HG03135 (cell line): Measurements from ENCODE around the gene APAF1.

Experiments used
- ATAC-seq: cut with Tn5 transposase; IDR thresholded peaks from one replicate; pipeline ENCODE4 v1.9.1; 2021; ENCODE audit warnings: mild to moderate bottlenecking, moderate library complexity; ENCODE audit not compliant: unreplicated experiment

Gene APAF1

DNA sequence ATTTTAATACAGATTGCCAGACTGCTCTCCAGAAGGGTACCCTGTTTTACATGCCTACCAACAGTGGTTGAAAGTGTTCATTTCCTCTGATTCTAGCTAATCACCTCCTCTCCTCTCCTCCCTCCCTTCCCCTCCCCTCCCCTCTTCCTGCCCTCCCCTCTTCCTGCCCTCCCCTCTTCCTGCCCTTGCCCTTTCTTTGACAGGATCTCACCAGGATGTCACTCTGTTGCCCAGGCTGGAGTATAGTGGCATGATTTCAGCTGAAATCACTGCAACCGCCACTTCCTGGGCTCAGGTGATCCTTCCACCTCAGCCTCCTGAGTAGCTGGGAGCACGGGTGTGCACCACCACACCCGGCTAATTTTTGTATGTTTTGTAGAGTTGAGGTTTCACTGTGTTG is 24.7 kb downstream of the APAF1 start:
- no peak for ATAC-seq

DNA sequence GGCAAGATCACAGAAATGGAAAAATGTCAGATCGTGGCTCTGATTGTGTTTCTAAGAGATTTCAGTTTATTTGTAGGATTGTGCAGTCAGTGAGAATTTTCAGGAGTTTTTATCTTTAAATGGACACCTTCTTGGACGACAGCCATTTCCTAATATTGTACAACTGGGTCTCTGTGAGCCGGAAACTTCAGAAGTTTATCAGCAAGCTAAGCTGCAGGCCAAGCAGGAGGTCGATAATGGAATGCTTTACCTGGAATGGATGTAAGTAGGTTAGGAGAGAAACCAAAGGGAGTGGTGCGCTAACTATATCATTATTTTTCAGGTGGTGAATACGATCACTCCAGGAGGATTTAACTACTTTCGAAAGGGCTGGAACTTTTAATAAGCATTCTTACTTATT is 26.4 kb downstream of the APAF1 start:
- no peak for ATAC-seq

DNA sequence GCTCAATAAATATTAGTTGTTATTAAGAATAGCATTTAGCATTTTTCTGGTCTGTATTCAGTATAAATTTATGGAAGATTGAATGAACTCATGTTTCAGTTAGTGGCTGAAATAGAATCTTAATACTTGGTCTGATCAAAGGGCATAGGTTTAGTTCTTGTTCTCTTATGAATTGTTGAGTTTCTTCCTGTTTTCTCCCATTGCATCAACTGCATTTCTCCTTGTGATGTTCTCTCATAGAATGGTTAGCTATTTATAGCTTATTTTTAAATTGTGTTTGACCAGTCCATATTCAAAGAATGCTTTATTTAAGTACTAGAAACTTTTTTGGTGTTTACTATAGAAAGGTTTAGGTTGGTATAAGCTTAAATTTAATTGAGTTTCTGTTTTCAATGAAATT is 29.8 kb downstream of the APAF1 start:
- no peak for ATAC-seq

DNA sequence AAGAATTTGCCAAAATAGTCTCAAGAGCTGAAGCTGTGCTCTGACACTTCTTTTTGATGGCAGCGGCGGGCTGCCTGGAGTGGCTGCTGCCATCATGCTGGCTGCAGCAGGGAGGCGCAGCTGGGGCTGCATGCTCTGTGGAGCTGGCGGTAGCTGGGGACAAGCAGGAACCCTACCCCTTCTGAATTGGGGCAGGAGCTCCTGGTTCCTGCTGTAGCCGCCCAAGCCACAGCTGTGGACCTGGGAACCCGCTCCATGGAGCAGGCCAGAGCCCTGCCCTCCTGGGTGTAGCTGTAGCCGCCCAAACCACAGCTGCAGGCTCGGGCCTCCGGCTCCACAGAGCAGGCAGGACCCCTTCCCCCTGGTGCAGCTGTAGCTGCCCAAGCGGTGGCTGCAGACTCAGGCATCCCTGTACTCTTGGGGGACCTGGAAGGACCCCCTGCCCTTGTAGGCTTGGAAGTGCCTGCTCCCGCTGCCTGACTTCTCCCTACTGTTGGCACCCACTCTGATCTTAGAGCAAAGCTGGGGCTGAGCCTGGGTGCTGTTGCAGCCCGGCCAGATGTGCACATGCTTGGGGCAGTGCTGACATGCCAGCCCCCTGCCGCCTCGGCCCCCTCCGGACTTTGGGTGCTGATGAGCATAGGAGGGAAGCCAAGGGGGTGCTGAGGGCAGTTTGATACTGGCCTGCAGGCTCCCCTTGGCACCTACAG is 33.3 kb downstream of the APAF1 start:
- ATAC-seq: no peak

DNA sequence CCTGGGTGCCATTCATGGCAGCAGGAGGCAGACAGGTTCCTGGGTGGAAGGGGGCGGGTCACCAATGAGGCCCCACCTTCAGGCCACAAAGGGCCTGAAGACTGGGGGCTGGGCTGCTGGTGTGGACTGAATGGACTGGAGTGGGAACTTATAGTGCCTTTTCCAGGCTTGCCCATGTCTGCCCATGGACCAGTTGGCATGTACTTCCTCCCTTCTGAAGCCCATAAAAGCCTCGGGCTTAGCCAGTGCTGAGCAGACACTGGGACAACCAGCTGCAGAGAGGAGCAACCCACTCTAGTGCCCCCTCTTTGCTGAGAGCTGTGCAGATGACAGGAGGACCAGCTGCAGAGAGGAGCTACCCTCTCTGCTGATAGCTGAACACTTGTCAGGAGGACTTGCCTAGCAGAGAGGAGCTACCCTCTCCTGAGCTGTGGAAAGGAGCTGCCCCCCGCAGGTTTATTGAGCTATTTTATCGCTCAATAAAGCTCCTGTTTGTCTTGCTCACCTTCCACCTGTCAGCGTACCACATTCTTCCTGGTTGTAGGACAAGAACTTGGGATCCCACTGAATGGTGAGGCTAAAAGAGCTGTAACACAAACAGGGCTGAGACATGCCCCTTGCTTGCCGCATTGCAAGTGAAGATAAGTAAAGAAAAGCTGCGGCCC is 34.0 kb downstream of the APAF1 start:
- no peak for ATAC-seq

DNA sequence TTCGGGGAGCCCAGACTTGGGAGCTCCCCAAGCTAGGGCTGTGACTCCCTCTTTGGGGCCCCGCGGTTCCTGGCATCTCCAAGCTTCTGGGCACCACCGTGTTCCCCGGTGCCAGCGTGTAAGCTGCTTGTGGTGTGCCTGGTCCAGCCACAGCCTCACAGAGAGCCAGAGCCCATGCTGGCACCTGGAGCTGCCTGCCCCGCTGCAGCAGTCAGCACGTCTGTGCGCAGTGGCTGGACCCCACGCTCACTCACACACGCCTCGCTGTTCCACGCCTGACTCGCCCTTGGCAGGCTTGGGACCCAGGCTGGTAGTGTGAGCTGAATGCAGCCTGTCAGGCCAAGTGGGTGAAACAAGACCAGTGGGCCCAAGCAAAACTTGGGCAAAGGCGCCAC is 34.5 kb downstream of the APAF1 start:
- no peak for ATAC-seq

DNA sequence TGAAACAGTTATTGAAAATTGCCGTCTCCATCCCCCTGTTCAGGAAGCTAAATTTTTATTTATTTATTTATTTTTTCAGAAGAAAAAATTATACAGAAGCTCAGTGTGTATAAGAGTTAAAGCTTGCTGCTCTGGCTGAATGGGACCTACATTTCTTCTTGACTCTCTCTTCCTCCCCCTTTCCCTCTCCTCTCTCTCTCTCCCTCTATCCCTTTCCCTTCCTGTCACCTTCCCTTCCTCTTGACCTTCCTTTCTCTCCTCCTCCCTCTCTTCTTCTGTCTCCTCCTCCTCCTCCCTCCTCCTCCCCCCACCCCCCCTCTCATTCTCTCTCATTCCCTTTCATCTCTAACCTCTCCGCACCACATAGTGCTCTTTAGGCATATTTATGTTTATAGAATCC is 39.1 kb downstream of the APAF1 start:
- no peak for ATAC-seq

DNA sequence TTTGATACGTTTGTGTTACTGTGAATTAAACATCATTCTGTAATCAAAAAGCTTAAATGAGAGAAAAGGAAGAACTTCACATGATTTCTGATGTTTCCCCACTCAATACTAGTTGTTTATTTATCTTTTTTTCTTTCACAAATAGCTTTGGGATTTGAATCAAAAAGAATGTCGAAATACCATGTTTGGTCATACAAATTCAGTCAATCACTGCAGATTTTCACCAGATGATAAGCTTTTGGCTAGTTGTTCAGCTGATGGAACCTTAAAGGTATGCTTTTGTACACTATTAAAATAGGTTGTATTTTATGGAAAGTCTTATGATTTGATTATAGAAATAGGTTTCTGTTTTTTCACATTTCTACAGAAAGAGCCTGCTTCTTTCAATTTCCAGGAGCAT is 41.5 kb downstream of the APAF1 start:
- ATAC-seq: no peak

DNA sequence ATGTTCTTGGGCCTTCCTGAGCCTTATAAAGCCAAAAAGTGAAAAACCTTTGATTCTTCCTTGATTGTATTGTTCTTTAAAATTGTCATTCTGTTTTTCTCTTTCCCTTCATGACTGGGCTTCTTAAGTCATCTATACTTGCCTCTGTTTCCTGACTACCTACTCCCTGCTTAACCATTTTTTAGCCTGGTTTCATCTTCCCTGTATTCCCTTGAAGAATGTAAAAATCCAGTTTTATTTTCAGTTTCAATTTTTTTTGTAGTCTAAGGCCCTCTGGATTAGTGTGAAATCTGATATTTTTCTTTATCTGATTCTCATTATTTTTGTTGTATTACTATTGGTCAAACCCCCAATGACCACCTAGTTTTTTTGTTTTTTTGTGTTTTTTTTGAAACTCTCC is 46.3 kb downstream of the APAF1 start:
- ATAC-seq: no peak

DNA sequence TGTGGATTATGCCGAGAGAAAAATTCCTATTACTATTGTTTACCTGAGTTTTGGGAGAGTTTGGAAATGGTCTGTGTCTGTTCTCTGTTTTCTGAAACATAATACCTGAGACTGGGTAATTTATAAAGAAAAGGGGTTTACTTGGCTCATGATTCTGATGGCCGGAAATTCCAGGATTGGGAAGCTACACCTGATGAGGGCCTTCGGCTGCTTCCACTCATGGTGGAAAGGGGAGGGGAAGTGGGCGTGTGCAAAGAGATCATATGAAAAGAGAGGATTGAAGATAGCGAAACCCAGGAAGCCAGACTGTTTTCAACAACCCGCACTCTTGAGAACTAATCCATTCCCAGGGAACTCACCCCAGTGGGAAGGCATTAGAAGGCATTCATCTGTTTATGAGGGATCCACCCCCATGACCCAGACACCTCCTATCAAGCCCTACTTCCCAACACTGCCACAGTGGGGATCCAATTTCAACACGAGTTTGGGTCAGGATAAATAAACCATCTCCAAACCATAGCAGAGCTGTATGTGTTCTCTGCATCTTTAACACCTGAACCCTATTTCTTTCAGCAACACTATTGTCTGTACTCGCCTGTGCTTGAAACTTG is 51.1 kb downstream of the APAF1 start:
- no peak for ATAC-seq

DNA sequence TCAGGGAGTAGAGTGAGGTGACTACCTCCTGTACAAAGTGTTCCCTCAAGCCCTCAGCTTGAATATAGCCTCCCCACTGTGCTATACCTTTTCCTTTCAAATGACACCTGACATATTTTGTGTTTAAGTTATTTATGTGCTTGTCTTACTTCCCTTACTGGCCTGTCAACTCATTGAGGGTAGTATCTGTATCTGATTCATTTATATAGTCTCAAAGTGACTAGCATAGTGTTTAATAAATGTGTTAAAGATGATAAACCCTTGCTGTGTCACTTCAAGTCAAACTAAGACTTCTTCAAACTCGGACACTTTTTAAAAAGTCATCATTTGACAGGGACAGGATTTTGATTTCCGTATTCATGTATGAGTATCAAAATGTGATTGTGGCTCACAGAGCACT is 52.1 kb downstream of the APAF1 start:
- no peak for ATAC-seq

DNA sequence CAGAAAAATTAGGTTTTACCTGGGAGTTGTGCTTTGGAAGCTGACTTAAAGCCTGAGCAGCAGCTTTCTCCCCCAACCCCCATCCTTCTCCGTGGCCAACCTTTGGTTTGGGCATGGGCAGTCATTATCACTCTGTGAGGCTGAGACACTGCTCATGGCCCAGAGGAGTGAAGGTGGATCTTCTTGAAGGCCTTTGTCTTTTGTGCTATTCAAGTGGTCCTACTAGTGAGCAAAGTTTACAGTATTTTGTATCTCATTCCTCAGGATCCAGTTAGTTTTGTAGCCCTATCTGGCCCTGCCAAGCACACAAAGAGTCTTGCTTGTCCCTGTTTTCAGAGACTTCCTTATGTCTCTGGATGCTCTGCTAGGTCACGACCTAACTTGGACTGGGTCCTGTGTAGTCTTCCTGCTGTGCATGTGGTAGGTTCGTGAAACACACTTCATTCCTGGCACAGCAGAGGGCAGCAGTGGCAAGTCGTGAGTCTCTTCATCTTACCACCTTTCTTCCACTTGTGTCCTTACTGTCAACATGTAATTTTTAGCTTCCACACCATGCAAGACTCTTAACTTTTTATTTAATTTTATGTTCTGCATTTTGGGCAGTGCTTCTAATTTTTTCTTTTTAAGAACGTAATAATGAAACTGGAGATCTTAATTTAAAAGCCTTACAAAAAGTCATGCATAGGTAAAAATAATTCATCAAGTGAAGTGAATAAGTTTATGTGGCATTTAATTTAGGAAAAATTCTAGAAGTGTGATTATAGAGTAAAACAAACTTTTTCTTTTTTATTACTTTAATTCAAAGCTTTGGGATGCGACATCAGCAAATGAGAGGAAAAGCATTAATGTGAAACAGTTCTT is 53.7 kb downstream of the APAF1 start:
- ATAC-seq: peak; percentile 93

DNA sequence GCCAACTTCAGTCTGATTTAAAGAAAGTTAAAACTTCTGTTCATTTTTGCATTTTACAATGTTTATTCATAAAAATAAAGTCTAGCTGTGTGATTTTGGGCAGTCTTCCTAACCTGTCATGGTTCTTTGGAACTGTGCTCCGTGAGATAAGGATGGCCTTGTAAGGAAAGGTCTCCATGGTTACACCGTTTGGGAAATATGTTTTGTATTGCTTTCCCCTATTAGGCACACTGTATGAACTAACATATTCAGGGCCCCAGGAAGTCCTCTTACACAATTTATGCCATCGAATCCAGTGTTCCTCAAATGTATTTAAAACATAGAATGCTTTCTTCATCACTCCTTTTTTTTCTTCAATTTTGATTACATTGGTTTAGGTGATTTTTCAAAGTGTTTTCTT is 54.5 kb downstream of the APAF1 start:
- no peak for ATAC-seq

DNA sequence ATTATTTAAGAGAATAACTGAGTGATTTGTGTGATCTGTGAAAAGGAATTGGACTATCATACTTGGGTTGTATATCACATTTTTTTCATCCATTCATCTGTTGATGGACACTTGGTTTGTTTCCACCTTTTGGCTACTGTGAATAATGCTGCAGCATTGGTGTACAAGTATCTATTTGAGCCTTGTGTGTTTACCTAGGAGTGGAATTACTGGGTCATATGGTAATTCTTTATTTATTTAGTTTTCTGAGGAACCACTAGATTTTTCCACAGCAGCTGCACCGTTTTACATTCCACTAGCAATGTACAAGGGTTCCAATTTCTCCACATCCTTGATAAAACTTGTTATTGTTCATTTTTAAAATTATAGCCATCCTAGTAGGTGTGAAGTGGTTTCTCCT is 56.1 kb downstream of the APAF1 start:
- ATAC-seq: no peak

DNA sequence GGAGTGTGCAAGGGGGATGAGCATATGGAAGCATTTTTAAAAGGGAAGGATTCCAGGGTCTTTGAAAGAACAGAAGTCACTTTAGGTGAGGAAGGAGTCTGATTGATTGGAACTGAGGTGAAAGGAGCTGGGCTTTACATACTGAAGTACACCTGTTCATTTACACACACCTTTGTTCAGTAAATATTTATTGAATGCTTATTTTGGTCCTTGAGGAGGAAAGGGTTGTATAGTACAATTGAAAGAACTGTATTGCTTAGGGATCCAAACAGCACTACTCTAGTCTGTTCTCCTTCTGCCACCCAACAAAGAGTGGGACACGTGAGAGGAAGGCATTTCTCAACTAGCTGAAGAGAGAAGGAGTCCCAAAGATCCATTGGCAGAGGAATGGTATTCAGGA is 63.9 kb downstream of the APAF1 start:
- no peak for ATAC-seq

DNA sequence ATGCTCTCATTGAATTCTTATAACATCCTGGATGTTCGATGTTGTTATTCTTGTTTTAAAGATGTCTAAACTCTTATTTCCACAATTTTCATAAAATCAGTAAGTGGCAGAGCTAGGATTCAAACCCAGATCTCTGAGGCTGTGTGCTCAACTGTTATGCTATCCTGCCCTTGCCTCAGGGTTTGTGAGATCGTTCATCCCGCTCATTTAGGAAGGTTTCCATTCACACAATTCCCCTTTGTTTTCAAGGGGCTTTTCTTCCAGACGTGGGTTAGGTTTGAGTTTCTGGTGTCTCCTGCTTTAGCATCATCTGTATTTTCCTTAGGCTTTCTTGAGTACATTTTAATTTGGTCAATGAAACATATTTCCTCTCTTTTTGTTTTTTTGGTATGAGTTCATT is 69.3 kb downstream of the APAF1 start:
- no peak for ATAC-seq

DNA sequence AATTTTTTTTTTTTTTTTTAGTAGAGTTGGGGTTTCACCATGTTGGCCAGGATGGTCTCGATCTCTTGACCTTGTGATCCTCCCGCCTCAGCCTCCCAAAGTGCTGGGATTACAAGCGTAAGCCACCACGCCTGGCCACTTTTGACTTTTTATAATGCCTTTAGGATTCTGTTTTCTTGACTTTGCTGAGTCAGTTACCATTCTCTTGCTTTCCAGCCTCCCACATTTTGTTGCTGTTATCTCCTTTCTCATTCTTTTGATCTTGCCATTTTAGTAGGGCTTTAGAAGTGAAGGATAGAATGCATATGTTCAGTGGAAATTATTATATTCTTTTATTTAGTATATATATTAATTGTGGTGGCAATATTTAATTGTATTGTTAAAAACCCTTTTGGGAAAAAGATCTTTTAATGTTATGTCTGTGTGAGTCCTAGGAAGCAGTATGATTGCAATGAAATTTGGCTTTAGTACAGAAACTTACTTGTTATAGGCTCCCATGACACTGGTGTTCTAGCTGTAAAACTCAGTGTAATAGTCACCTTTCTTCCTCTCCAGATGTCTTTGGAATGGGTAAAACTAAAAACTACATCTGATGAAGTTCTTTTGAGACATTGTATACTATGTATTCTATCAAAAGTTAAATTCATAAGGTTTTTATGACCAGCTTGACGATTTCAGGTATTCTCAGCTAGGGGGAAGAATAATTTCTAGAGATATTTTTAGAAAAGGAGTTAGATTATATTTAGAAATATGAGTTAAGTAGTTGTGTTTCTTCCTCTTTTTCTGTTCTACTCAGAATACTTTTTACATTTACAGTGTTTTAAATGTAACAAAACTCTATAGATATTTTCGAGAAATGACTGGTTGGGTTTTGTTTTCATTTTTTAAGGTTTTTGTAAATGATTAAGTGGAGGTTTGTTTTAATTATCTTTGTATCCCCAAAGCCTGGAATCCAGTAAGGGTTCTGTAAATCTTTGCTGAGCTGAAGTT is 74.7 kb downstream of the APAF1 start:
- no peak for ATAC-seq

DNA sequence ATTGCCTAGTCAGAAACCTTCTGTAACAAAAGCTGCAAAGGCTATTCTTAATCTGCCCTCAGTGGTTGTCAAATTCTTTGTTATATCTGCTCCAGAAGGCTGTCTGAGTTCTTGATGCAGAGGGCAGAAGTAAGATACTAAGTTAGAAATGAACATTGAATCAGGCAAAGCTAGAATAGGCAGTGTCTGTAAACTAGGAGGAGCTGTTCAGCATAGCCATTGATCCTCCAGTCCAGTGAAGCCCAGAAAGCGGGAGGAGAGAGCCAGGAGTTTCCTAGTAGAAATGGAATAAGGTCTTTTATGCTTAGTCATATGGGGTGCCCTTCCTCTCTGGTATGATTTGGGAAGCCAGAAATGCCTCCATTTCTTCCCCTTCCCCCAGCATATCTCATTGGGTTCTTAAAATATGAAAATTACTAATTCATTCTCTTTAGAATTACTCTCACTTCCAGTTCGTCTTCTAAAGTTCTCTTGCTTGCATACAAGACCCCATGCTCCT is 76.2 kb downstream of the APAF1 start:
- ATAC-seq: no peak

DNA sequence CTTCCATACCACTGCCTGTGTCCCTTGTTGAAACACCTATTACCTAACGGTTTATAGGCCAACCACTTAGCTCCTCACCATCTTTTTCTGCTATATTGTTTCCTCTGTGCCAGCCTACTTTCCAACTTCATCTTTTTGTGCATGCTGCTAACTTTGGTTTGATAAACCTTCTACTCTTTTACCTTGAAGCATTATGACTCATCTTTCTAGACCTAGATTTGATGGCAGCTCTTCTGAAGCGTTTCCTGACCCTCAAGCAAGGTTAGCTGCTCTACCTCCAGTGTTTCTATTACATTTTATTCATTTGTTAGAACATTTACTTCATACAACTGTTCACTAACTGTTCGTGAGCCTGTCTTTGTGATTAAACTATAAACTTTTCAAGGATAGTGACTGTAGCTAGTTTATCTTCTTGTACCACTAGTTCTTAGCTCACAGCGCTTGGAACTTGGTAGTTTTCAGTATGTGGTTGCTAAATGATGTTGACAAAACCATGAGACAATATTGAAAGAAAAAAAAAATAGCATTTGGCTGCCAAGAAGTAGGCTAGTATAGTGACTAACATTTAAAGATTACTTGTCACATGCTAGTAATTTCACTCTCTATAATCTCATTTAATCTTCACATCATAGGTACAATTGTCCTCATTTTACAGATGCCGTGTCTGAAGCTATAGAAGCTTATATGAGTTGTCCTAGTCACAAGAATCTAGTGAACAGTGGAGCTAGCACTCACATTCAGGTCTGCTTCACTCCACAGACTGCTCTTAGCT is 79.5 kb downstream of the APAF1 start:
- no peak for ATAC-seq
